ENCODE data around the gene RPS15. TPM values are rescaled to one million over a fixed set of nuclear protein-coding genes. Genes with fewer than 3 reads are reported as not detected.
"Not testable (repeated sequence)": the region's sequence is repeated elsewhere in the genome, so short reads cannot be mapped to it uniquely, and the experiment has no call there.

The RPS15 gene
- total RNA-seq, 1 donor from 2014 or later, result 1,301 TPM

- intact Hi-C loops (cut with micrococcal nuclease), result loop anchor here (10.0 kb wide), 1 partner anchor 288 kb away; the partner anchor contains the start of gene ONECUT3
Observed at GRCh38 chr19:1467215-1467489, 29.0 kb downstream of the RPS15 start.

GRCh38 chr19:1467490-1468273, 29.5 kb downstream of the RPS15 start:
- intact Hi-C loops (cut with micrococcal nuclease), result loop anchor here (10.0 kb wide), 1 partner anchor 287 kb away; the partner anchor contains the start of gene ONECUT3

GRCh38 chr19:1468274-1468820, 30.2 kb downstream of the RPS15 start:
- intact Hi-C loops (cut with micrococcal nuclease), result loop anchor here (10.0 kb wide), 1 partner anchor 286 kb away; the partner anchor contains the start of gene ONECUT3

GRCh38 chr19:1468821-1469254, 30.6 kb downstream of the RPS15 start:
- intact Hi-C loops (cut with micrococcal nuclease), result loop anchor here (10.0 kb wide), 1 partner anchor 286 kb away; the partner anchor contains the start of gene ONECUT3

GRCh38 chr19:1469255-1470054, 31.3 kb downstream of the RPS15 start:
- intact Hi-C loops (cut with micrococcal nuclease), result loop anchor here (2.0 to 10.0 kb wide), 3 partner anchors 31 to 285 kb away; partner anchors contain the start of genes ADAMTSL5, ONECUT3 and RPS15

GRCh38 chr19:1470055-1470304, 31.8 kb downstream of the RPS15 start:
- intact Hi-C loops (cut with micrococcal nuclease), result loop anchor here (2.0 to 5.0 kb wide), 2 partner anchors 31 to 42 kb away; partner anchors contain the start of genes ADAMTSL5 and RPS15

- intact Hi-C loops (cut with micrococcal nuclease), result loop anchor here (2.0 to 5.0 kb wide), 2 partner anchors 32 to 42 kb away; partner anchors contain the start of genes ADAMTSL5 and RPS15
Observed at GRCh38 chr19:1470305-1471009, 32.3 kb downstream of the RPS15 start.

- intact Hi-C loops (cut with micrococcal nuclease), result loop anchor here (2.0 to 5.0 kb wide), 2 partner anchors 32 to 41 kb away; partner anchors contain the start of genes ADAMTSL5 and RPS15
Observed at GRCh38 chr19:1471010-1471514, 32.9 kb downstream of the RPS15 start.

- intact Hi-C loops (cut with micrococcal nuclease), result loop anchor here (2.0 to 5.0 kb wide), 2 partner anchors 33 to 41 kb away; partner anchors contain the start of genes ADAMTSL5 and RPS15
Observed at GRCh38 chr19:1471515-1472160, 33.4 kb downstream of the RPS15 start.

- intact Hi-C loops (cut with micrococcal nuclease), result loop anchor here (5.0 kb wide), 1 partner anchor 40 kb away; the partner anchor contains the start of gene ADAMTSL5
Observed at GRCh38 chr19:1472231-1473084, 34.3 kb downstream of the RPS15 start.

GRCh38 chr19:1473085-1473851, 35.1 kb downstream of the RPS15 start:
- intact Hi-C loops (cut with micrococcal nuclease), result loop anchor here (5.0 kb wide), 1 partner anchor 39 kb away; the partner anchor contains the start of gene ADAMTSL5

- intact Hi-C loops (cut with micrococcal nuclease), result loop anchor here (5.0 kb wide), 1 partner anchor 38 kb away; the partner anchor contains the start of gene ADAMTSL5
Observed at GRCh38 chr19:1474011-1474764, 36.0 kb downstream of the RPS15 start.

GRCh38 chr19:1474765-1475351, 36.7 kb downstream of the RPS15 start:
- intact Hi-C loops (cut with micrococcal nuclease), result loop anchor here (5.0 kb wide), 1 partner anchor 37 kb away; the partner anchor contains the start of gene ADAMTSL5

GRCh38 chr19:1475751-1476437, 37.7 kb downstream of the RPS15 start:
- intact Hi-C loops (cut with micrococcal nuclease), result no loop called here

- intact Hi-C loops (cut with micrococcal nuclease), result not testable (repeated sequence)
Observed at GRCh38 chr19:1477056-1477455, 38.9 kb downstream of the RPS15 start.

- intact Hi-C loops (cut with micrococcal nuclease), result loop anchor here (1.0 kb wide), 1 partner anchor 11 kb away; the partner anchor contains the start of gene PCSK4
Observed at GRCh38 chr19:1478934-1479707, 40.9 kb downstream of the RPS15 start, which contains the start of gene C19orf25. TSS of gene C19orf25 (minus strand) at chr19:1479215. CDS start at chr19:1478903, 312 bp downstream.

Measured in T-helper 2 cell treated with Interferon-gamma antibody and Interleukin-4, amounts not matched to agents 100 ng/mL and 5 ng/mL, for 36 hours (primary cell).